PC-9 (cell line): ENCODE measurements around the gene BCL2L11. TPM values are rescaled to one million over a fixed set of nuclear protein-coding genes. Genes with fewer than 3 reads are reported as not detected.

ENCODE experiments used
- Bru-seq: library from RNA; stranded (reverse); fragments of 400-500 nt; gene quantifications from one replicate; lab custom pipeline; 2021; lab: Mats Ljungman, UMichigan
- BruChase-seq, 2 experiments: library from RNA; stranded (reverse); fragments of 400-500 nt; gene quantifications; one replicate each; lab custom pipeline; 2021; lab: Mats Ljungman, UMichigan
- BruUV-seq: library from RNA; stranded (reverse); fragments of 400-500 nt; replicated peaks from 2 replicates; lab custom pipeline; 2021; lab: Mats Ljungman, UMichigan
- CTCF ChIA-PET: fragments of 300-600 bp; sonication (Branson Sonifier 250); formaldehyde crosslinking; loops from one replicate; lab custom pipeline; 2022; ENCODE audit warnings: antibody characterized with exemption; lab: Charles Lee
- POLR2A ChIA-PET: fragments of 300-600 bp; sonication (Branson Sonifier 250); formaldehyde crosslinking; loops from one replicate; lab custom pipeline; 2022; ENCODE audit warnings: antibody characterized with exemption; ENCODE audit not compliant: unreplicated experiment; lab: Charles Lee
- DNase-seq, 2 experiments: peaks; one replicate each; pipeline versions ENCODE4 v3.0.0 to v3.0.0-alpha.2; 2015 to 2022; ENCODE audit warnings: mixed read lengths in 1 of 2
- H2AFZ ChIP-seq: fragments of 200-600 bp; sonication (generic); 2 replicates; pipeline ENCODE4 v1.8.1; 2017; ENCODE audit warnings: antibody characterized with exemption
- H3F3A ChIP-seq: fragments of 200-600 bp; sonication (generic); 2 replicates; pipeline ENCODE4 v1.8.1; 2017; ENCODE audit warnings: antibody characterized with exemption, mild to moderate bottlenecking, low read depth; ENCODE audit not compliant: insufficient read depth
- H3K27ac ChIP-seq: fragments of 200-600 bp; sonication (generic); 2 replicates; pipeline ENCODE4 v1.6.1; 2016; ENCODE audit warnings: mixed run types
- H3K27me3 ChIP-seq: fragments of 200-600 bp; sonication (generic); 2 replicates; pipeline ENCODE4 v1.6.1; 2016; ENCODE audit warnings: low read depth, mixed run types; ENCODE audit not compliant: insufficient read depth
- H3K36me3 ChIP-seq: fragments of 200-600 bp; sonication (generic); 2 replicates; pipeline ENCODE4 v1.6.1; 2016; ENCODE audit warnings: low read depth, mixed run types
- H3K4me1 ChIP-seq: fragments of 200-600 bp; sonication (generic); replicated peaks from 2 replicates; pipeline ENCODE4 v1.6.1; 2016; ENCODE audit warnings: mixed run types; ENCODE audit not compliant: insufficient read depth
- H3K4me2 ChIP-seq: fragments of 200-600 bp; sonication (generic); 2 replicates; pipeline ENCODE4 v1.6.1; 2017; ENCODE audit warnings: mixed run types
- H3K4me3 ChIP-seq: fragments of 200-600 bp; sonication (generic); 2 replicates; pipeline ENCODE4 v1.6.1; 2016; ENCODE audit warnings: mixed run types
- H3K79me2 ChIP-seq: fragments of 200-600 bp; sonication (generic); 2 replicates; pipeline ENCODE4 v1.6.1; 2017; ENCODE audit warnings: low read depth, mixed run types
- H3K9me2 ChIP-seq: fragments of 200-600 bp; sonication (generic); 2 replicates; pipeline ENCODE4 v1.8.1; 2017; ENCODE audit warnings: mild to moderate bottlenecking; ENCODE audit not compliant: insufficient read depth
- H3K9me3 ChIP-seq: fragments of 200-600 bp; sonication (generic); 2 replicates; pipeline ENCODE4 v1.8.1; 2016; ENCODE audit warnings: low read depth; ENCODE audit not compliant: insufficient read depth
- H4K20me1 ChIP-seq: fragments of 200-600 bp; sonication (generic); 2 replicates; pipeline ENCODE4 v1.8.1; 2017; ENCODE audit not compliant: insufficient read depth
- CTCF ChIP-seq: fragments of 200-600 bp; sonication (generic); conservative IDR thresholded peaks from 2 replicates; pipeline ENCODE4 v1.6.1; 2017; ENCODE audit warnings: mixed run types, antibody characterized with exemption, mild to moderate bottlenecking, moderate library complexity
- EZH2 ChIP-seq: fragments of 200-600 bp; sonication (generic); IDR thresholded peaks from 2 replicates; pipeline ENCODE4 v1.8.0; 2017; ENCODE audit warnings: antibody characterized with exemption, low read depth
- intact Hi-C: fragments of 100-400 bp; cut with micrococcal nuclease; formaldehyde crosslinking; loops from one replicate; pipeline ENCODE4 v1.10.0; 2022; ENCODE audit not compliant: unreplicated experiment
- long read RNA-seq: library from polyadenylated mRNA; stranded (forward); transcript quantifications from one replicate; pipeline ENCODE4 v2.0.0, GENCODE V29; 2022
- total RNA-seq: library from RNA; stranded (reverse); gene quantifications from 2 replicates; pipeline ENCODE4 v1.2.3, GENCODE V29; 2021

The BCL2L11 gene, protein sequence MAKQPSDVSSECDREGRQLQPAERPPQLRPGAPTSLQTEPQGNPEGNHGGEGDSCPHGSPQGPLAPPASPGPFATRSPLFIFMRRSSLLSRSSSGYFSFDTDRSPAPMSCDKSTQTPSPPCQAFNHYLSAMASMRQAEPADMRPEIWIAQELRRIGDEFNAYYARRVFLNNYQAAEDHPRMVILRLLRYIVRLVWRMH
- 12.4 and 17.0 TPM in 2 replicates for total RNA-seq
- Bru-seq, nascent RNA: percentile 83 among the genes with signal in this experiment
- BruChase-seq, experiment 1, labeled RNA remaining after a 2-hour chase: percentile 80 among the genes with signal in this experiment
- percentile 67 among the genes with signal in this experiment for BruChase-seq, experiment 2, labeled RNA remaining after a 6-hour chase
- long read RNA-seq, full-length matches to known transcripts: 1 of 7 reads
- long read RNA-seq, partial matches to known transcripts: 0 of 7 reads
- long read RNA-seq, other reads (novel, unspliced or antisense): 6 of 7 reads

DNA sequence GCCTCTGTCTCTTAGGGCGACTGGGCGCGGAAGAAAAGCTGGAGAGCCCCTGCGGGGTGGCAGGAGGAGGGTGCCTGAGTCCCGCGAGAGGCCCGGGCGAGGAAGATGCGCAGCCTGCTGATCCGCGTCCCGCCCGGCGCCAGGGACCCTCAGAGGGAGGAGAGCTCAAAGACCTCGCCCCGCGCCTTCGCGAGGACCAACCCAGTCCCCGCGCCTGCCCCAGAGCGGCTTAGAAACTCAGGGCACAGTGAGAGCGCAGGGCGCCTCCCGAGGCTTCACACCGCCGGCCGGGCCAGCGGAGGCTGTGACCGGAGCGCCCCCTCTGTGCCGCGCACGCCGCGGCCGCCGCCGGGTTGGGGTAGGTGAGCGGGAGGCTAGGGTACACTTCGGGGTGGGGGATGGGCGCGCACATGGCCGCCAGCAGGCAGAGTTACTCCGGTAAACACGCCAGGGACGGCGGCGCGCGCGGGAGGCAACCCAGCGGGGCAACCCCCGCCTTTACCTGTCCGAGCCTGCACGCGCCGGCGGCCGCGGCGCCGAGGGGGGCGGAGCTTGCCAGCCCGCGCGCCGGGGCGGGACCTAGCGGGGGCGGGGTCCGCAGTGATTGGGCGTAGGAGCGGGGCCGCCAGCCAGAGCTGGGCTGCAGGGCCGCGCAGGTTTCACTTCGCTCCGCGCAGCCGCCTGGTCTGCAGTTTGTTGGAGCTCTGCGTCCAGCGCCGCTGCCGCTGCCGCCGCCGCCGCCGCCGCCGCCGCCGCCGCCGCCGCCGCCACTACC, at the start of gene BCL2L11:
Gene BCL2L11 (plus strand): TSS at position 662 of the 775 bp plus-strand sequence. CDS start 2,832 bp downstream, outside the sequence.
- peak within 1 kb of the TSS; percentile 87 for H3K27ac ChIP-seq
- peaks cover 42% of the 10 kb centered on the region for H3K79me2 ChIP-seq
- H3K4me2 ChIP-seq: peak within 1 kb of the TSS; percentile 100
- H4K20me1 ChIP-seq: peaks cover 16% of the 10 kb centered on the region; the same call in 1 of the 2 replicates
- peaks cover 32% of the 10 kb centered on the region; the same call in 1 of the 2 replicates for H3F3A ChIP-seq
- no peaks in the 10 kb centered on the region for H3K27me3 ChIP-seq
- POLR2A ChIA-PET: interaction anchor here (0.5 to 1.3 kb wide), 3 partner anchors 45 to 365 kb away, joined by 3 to 4 read pairs (median 3); no protein-coding TSS in a partner anchor
- BruUV-seq: no TSS peak
- intact Hi-C loops: loop anchor here (1.0 to 5.0 kb wide), 4 partner anchors 92 to 587 kb away; no protein-coding TSS in a partner anchor
- H2AFZ ChIP-seq: peak within 1 kb of the TSS; percentile 97
- DNase-seq: peak; percentile 81 to 98
- CTCF ChIA-PET: interaction anchor here (0.7 to 1.1 kb wide), 3 partner anchors 27 to 399 kb away, joined by 3 read pairs; no protein-coding TSS in a partner anchor
- peak within 1 kb of the TSS; percentile 92 for H3K4me3 ChIP-seq
- peaks cover 17% of the 10 kb centered on the region for H3K36me3 ChIP-seq
- peaks cover 13% of the 10 kb centered on the region for H3K4me1 ChIP-seq
- no peaks in the 10 kb centered on the region for H3K9me2 ChIP-seq
- H3K9me3 ChIP-seq: no peaks in the 10 kb centered on the region
- TF ChIP-seq CTCF (peak; percentile 59; the same call in 1 of the 2 replicates), EZH2 (no peak)

DNA sequence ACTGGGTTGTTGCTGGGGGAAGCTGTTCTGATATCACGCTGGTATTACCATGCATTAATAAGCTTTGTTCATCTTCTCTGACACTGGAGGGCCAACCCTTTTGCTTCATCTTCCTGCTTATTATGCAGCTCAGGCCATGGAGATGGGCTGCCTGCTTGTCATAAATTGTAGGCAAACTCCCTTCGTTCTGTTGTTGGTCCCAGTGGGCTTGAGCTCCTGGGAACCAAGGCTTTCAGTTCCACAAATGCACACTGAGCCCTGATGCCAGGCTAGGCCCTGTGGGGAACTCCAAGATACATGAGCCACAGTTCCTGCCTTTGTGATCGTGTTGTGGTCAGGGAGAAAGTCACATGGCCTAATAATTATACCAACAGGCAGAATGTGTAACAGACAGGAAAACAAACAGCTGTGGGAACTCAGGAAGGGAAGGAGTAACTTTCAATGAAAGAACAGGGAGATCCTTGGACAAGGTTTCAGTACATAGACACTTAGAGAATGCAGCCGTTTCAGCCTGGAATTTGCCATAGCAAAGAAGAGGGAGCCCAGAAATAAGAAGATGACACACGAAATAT, 49.0 kb upstream of the BCL2L11 start:
- BruUV-seq: no TSS peak
- H3K9me2 ChIP-seq: no peaks in the 10 kb centered on the region
- peaks cover 45% of the 10 kb centered on the region for H3F3A ChIP-seq
- no peak overlapping the region for H2AFZ ChIP-seq
- DNase-seq: peak; percentile 16 to 84
- TF ChIP-seq EZH2 (no peak), CTCF (no peak)
- no peaks in the 10 kb centered on the region for H3K79me2 ChIP-seq
- peaks cover 55% of the 10 kb centered on the region for H3K4me1 ChIP-seq
- ChIA-PET POLR2A (no interaction called here), CTCF (no interaction called here)
- peak overlapping the region; percentile 47 for H3K4me2 ChIP-seq
- intact Hi-C loops: no loop called here
- H3K27ac ChIP-seq: peak overlapping the region; percentile 61
- H3K9me3 ChIP-seq: peaks cover 8% of the 10 kb centered on the region; the same call in 1 of the 2 replicates
- no peaks in the 10 kb centered on the region for H4K20me1 ChIP-seq
- H3K36me3 ChIP-seq: no peaks in the 10 kb centered on the region
- H3K27me3 ChIP-seq: no peaks in the 10 kb centered on the region
- H3K4me3 ChIP-seq: no peak overlapping the region
